ENCODE measurements around the gene SGSH.
"Not testable (repeated sequence)": the region's sequence is repeated elsewhere in the genome, so short reads cannot be mapped to it uniquely, and the experiment has no call there.

Gene SGSH

DNA sequence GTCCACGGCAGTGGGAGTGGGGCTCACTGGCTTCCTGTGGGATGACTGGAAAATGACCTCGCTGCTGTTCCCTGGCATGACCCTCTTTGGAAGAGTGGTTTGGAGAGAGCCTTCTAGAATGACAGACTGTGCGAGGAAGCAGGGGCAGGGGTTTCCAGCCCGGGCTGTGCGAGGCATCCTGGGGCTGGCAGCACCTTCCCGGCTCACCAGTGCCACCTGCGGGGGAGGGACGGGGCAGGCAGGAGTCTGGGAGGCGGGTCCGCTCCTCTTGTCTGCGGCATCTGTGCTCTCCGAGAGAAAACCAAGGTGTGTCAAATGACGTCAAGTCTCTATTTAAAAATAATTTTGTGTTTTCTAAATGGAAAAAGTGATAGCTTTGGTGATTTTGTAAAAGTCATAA lies 32.7 kb upstream of the SGSH start:
- FAIRE-seq, result no peak

DNA sequence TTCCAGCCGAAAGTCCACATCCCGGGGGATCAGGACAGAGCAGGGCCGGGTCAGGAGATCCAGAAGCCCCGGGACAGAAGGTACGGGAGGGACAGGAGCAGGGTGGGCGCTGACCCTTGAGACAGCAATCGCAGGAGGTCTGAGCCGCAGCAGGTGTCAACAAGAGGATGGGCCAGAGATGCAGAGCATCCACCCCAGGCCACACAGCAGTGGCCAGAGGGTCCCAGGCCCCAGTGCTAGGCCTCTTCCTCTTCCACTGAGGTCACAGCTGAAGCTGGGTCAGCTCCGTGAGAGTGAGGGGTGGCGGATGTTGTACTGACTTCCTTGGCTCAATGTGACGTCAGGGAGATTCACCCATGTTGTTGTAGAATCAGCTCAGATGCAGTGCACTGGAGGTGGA lies 31.8 kb upstream of the SGSH start:
- no peak for FAIRE-seq

DNA sequence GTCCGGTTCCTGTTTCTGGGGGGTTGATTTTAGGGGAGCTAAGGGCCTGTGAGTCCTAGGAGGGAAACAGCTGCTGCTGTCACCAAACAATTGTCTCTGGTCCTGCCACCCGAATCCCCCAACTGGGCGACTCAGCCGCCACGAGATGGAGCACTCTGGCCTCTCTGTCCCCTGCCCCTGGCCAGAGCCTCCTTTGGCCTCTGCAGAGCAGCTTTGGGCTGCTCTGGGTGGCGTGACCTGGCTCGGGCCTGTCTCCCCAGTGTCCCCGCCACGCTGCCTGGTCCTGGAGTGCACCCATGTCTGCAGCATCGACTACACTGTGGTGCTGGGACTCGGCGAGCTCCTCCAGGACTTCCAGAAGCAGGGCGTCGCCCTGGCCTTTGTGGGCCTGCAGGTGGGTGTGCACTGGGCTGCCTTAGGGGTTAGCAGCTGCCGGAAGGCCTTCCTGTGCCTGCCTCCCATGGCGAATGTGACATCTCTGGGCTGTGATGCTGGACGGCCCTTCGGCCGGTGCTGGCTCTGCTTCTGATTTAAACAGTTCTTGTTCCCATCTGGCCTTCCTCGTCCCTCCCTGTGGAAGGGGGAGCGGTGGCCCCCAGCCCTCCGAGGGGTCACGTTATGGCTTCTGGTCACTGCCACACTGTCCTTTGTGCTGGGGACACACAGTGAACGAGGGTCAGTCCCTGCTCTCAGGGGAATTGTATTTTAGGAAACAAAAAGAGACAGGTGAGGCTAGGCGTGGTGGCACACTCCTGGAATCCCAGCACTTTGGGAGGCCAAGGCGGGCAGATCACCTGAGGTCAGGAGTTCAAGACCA lies 29.0 kb upstream of the SGSH start:
- FAIRE-seq, result no peak

DNA sequence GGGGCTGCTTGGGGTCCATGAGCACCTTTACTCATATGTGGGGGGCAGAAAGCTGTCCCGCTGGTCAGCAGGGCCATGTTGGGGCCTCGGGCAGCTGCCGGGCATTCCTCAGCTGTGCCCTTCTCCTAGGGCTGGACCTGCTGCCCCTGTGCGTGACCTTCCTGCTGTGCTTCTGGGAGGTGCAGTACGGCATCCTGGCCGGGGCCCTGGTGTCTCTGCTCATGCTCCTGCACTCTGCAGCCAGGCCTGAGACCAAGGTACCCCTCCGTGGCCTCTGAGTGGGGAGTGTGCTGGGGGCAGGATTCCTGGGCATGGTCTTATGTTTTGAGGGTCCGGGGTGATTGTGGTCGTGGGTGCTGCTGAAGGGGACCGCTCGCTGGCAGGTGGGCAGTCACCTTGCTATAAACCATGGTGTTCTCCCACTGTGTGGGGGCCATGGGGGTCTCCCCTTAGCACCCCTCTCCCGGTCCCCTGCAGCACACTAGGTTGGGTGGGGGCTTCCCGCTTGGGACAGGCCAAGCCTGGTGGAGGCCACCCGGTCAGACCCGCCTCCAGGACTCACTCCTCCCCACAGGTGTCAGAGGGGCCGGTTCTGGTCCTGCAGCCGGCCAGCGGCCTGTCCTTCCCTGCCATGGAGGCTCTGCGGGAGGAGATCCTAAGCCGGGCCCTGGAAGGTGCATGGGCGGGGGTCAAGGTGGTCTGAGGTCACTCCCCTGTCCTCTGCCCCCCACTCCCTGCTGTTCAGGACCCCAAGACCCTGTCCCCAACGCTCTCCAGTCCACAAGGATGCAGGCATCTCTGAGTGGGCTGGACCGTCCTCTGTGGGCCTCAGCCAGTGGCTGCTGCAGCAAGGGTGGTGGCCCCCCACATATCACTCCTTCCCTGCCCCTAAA lies 28.1 kb upstream of the SGSH start:
- FAIRE-seq, result no peak

DNA sequence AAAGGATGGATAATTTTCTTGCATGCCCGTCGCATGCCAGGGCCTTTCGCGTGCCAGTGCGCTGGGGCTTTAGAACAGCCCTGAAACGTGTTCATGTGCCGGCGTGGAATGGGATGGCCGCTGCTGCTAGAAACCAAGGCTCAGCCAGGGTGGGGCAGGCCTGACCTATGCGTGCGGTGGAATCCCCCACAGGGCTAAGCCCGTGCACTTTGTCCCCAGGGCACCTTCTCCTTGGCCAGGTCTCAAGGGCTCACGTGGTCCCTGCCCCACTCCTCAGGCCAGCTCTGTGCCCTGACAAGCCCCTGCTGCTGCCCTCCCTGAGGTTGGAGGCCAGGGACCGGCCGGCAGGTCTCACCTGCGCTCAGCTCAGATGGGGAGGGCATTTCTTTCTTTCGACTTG lies 27.4 kb upstream of the SGSH start:
- FAIRE-seq, result no peak

DNA sequence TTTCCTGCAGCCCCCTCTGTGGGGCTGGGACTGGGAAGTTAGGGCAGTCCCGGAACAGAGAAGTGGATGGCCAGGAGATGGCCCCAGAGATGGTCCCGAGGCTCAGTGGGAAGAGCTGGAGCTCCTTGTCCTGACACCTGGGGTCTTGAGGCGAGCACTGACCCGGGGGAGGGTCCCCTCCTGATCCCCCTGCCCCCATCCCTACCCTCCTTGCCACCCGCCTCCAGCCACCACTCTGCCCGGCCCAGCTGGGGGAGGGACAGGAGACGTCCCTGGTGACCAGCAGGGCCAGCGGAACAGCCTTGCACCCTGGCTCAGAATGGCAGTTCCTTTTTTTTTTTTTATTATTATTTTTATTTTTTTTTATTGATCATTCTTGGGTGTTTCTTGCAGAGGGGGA lies 26.6 kb upstream of the SGSH start:
- no peak for FAIRE-seq

DNA sequence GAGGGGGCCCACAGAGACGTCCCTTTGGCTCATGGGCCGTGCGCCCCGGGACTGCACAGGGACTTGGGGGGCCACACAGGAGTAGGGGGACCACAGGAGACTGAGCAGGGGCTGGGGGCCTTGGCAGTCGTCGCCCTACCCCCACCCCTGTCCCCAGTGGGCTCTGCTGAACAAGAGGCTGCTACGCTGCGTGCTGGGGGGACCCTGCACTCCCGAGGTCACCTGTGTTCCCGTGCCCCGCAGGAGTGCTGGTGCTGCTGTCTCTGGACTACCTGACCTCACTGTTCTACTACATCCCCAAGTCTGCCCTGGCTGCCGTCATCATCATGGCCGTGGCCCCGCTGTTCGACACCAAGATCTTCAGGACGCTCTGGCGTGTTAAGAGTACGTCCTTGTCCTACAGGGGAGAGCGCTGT lies 26.1 kb upstream of the SGSH start:
- FAIRE-seq, result no peak

DNA sequence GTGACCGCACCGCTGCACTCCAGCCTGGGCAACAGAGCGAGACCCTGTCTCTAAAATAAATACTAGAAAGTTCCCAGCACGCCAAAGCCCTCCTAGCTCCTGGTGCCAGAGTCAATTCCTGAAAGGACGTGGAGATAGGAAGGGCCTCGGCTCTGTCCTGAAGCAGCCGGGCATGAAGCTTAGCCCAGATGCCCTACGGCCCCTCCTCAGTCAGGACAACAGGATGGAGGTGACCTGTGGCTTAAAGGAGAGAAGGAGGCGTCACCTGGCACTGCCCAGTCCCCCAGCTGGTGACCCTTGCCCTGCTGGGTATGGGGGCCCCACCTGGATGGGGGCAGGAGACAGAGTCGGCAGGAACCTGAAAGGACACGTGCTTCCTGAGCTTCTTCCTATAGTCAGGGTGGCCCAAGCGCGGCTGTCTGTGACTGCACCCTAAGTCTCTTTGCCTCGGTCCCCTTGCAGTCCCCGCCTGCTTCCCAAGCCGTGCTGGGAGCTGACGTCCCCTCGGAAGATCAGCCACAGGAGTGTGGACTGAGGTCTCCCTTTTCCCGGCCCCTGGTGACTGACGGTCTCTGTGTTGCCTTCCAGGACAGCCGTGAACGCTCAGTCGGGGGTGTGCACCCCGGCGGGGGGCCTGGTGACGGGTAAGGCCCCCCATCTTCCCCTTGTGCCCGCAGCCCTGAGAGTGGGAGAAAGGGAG lies 25.6 kb upstream of the SGSH start:
- no peak for FAIRE-seq

DNA sequence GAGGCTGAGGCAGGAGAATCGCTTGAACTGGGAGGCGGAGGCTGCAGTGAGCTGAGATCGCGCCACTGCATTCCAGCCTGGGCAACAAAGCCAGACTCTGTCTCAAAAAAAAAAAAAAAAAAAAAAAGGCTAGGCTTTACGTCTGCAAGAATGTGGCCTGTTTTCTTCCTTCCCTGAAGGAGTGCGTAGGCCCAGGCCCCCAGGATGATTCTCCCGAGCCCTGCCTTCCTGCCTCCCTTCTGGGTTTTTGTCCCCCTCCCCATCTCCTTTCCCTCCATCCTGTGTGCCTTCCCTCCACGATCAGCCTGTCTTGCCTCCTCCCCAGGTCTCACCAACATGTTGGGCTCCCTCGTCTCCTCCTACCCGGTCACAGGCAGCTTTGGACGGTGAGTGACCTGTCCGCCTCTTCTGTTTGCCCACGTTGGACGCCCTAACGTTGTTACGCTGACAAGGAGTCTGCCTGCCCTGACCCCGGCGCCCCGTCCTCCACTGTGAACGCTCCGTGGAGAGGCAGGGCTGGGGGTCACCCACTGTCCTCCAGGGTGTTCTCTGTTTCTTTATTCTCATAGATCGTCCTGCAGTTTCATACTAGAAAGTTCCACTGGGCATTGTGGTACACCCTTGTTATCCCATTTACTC lies 24.9 kb upstream of the SGSH start:
- FAIRE-seq, result no peak

DNA sequence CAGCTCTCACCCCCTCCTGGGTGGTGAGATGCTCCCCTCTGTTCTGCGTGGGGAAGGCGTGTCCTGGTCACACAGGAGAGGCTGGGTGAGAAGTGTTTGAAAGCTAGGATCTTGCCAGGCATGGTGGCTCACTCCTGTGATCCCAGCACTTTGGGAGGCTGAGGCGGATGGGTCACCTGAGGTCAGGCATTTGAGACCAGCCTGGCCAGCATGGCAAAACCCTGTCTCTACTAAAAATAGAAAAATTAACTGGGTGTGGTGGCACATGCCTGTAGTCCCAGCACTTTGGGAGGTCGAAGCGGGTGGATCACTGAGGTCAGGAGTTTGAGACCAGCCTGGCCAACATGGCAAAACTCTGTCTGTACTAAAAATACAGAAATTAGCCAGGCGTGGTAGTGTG lies 24.3 kb upstream of the SGSH start:
- not testable (repeated sequence) for FAIRE-seq

DNA sequence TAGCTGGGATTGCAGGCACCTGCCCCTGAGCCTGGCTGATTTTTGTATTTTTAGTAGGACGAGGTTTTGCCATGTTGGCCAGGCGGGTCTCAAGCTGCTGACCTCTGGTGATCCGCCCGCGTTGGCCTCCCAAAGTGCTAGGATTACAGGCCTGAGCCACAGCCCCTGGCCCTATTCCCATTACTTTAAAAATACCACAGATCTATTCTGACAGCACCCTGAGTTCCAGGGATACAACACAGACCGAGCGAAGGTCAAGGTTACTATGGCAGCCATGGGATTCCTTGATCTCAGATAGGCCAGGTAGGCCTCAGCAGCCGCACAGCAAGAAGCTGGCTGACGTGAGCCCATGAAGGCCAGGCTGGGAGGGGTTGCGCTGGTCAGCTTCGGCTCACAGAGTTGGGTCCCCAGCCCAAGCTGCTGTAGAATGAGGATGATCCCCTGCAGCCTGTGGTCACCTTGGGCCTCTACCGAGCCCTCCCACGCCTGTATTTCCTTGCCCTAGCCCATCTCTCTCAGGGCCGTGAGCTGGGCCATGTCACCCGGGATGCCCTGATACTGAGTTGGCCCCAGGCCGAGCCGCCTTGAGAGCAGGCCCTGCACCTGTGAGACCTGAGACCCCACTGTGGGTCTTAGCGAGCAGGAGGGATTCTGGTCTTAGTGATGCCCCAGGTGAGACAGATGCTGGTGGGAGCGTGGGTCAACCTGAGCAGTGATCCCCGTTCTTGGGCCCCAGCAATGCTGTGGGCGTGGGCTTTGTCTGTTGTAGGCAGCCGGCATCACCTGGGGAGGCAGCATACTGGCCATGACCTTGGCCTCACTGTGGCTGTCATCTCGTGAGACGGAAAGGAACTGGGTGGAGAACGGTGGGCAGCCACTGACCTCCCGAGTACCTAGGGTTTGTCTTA lies 23.6 kb upstream of the SGSH start:
- no peak for FAIRE-seq

DNA sequence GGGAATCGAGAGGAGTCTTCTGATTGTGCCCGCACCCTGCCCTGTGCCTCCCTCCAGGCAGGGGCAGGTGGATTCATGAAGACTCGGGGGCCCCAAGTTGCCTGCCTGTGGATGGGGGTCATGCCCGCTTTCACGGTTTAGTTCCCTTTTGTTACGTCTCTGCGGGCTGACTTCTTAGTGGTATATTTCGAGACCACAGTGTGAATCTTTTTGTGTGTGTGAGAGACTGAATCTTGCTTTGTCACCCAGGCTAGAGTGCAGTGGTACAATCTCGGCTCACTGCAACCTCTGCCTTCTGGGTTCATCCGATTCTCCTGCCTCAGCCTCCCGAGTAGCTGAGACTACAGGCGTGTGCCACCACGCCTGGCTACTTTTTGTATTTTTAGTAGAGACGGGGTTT lies 22.4 kb upstream of the SGSH start:
- FAIRE-seq, result no peak

DNA sequence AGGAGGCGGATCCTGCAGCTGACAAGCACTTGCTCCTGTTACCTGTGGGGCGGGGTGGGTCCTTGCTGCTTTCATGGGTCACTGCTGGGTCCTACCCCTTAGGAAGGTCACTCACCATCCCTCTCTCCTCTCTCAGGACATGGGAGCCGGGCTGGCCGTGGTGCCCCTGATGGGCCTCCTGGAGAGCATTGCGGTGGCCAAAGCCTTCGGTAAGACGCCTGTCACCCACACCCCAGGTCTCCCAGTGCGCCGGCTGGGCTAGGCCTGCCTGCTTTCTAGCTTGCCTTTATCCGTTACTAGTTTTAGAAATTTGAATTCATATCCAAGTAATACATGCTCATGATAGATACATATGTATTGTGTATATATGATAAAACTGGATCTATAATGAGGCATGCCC lies 17.3 kb upstream of the SGSH start:
- FAIRE-seq, result no peak

DNA sequence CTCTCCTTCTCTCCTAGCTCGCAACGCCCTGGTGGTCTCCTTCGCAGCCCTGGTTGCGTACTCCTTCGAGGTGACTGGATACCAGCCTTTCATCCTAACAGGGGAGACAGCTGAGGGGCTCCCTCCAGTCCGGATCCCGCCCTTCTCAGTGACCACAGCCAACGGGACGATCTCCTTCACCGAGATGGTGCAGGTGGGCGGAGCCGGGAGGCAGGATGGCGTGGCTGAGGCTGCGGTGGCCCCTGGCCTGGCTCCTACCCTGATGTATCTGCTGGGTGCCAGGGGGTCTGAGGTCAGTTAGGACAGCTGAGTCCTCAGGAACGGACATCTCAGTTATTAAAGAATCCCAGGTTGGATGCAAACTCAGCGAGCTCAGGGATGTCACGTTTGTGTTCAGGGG lies 16.8 kb upstream of the SGSH start:
- no peak for FAIRE-seq

DNA sequence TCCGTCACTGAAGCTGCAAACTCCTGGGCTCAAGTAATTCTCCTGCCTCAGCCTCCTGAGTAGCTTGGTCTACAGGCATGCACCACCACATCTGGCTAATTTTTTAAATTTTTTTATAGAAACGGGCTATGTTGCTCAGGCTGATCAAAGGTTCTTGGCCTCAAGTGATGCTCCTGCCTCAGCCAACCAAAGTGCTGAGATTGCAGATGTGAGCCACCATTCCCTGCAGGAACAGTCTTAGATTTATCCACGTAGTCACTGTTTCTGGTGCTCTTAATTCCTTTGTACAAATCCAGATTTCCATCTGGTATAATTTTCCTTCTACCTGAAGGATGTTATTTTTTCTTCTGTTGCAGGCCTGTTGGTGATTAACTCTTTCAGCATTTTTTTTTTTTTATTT lies 13.1 kb upstream of the SGSH start:
- FAIRE-seq, result no peak

DNA sequence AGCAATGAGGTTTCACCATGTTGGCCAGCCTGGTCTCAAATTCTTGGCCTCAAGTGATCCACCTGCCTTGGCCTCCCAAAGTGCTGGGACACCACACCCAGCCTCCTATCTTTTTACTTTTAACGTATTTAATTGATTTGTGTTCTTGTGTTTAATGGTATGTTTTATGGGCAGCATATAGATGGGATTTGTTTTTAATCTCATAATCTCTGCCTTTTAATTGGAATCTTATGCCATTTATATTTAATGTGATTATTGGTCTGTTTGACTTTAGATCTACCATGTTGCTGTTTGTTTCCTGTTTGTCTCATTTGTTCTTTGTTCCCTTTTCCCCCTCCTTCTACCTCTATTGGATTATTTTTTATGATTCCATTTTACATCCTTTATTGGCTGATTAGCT lies 12.3 kb upstream of the SGSH start:
- FAIRE-seq, result no peak

DNA sequence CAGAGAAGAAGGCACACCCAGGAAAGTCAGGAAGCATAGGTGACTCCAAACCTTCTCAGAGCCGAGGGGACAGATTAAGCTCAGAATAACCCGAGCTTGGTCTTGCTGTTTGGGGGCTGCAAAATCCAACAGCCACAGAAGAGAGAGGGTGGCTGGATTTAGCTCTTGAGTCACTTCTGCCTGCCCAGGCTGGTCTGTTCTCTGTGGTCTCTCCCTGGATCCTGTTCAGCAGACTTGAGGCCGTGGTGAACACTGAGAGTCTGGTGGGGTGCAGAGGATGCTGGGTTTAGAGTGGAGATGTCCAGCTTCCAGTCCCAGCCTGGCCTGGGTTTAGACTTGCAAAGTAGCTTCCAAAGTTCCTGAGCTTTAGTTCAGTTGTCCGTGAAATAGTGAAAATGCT lies 8.9 kb upstream of the SGSH start:
- no peak for FAIRE-seq

DNA sequence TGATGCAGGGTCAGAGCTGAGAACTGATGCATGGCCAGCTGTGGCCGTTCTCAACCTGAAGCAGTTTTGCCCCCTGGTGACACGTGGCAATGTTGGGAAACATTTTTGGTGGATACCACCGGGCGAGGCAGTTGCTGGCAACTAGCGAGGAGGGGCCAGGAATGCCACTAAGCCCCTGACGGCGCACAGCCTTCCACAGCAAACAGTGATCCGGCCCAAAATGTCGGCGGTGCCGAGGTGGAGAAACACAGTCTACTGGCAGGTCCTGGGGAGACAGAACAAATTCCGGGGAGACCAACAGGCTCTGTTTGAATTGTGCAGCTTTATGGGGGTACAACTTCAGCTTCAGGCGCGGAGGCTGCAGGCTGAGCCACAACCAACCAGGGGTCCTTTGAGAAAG lies 8.3 kb upstream of the SGSH start:
- FAIRE-seq, result no peak

DNA sequence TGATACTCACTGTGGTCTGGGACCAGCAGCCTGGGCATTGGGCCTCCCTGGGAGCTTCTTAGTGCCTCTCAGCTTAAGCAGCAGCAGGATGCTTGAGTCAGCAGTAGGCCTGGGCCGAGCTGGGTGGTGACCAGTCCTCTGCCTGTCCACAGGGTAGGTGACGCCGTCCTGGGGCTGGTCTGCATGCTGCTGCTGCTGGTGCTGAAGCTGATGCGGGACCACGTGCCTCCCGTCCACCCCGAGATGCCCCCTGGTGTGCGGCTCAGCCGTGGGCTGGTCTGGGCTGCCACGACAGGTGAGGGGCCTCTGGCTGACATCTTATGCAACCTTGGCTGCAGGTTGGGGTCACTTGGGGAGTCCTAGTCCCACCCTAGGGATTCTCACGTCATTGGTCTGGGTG lies 7.5 kb upstream of the SGSH start:
- no peak for FAIRE-seq

DNA sequence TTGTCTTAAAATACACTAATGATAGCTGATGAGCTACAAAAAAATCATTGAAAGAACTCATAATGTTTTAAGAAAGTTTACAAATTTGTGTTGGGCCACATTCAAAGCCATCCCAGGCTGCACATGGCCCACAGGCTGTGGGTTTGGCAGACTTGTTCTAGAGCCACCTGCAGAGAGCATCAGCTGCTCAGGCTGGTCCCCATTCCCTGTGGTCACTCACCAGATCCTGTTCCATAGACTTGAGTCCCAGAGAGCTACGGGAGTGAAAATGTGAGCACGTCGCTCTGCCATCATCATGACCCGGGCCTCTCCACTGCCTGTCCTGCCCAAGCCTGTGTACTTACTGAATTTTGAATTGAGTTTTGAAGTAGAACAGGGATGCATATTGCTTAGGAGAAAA lies 7.0 kb upstream of the SGSH start:
- no peak for FAIRE-seq

DNA sequence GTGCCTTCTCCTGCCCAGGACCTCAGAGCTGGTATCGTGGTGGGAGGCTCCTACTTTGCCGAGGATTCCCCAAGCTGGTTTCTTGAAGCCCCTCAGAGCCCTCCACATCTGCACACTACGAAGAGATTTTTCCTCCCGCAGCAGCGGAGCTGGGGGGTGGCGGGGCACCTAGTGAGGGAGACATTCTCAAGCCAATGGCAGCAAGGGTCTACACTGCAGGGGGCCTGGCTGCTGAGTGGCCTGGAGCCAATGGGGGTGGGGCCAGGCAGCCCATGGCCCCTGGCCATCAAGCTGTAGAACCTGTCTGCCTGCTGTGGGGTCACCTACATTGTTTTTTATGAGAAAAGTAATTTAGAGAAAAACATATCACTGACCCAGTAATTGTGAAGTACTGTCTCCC lies 5.1 kb upstream of the SGSH start:
- no peak for FAIRE-seq

DNA sequence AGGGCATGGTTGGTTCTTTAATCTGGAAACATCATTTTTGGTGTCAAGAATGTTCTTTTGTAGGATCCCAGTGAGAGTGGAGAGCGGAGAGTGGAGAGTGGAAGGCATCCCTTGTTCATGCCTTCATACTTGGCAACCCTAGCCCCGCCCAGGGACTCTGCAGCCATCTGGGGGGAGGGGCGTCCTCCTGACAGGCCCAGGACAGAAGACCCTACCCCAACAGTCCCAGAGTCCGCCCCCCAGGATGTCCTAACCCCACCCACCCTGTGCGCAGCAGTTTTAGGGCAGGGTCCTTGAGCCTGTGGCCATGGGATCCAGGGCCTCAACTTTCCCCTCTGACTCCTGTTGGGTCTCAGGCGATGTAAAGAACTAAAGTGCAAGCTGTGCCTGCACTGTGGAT lies 4.5 kb upstream of the SGSH start:
- no peak for FAIRE-seq
